Measurements from ENCODE around the gene NDST3. TPM values are rescaled to one million over a fixed set of nuclear protein-coding genes. Genes with fewer than 3 reads are reported as not detected.
"Not testable (repeated sequence)": the region's sequence is repeated elsewhere in the genome, so short reads cannot be mapped to it uniquely, and the experiment has no call there.

Gene NDST3
- total RNA-seq, 1 donor from 2014 or later = 0.74 TPM

- Histone ChIP-seq H3K27ac (no peak overlapping the region), H3K27me3 (no peaks in the 10 kb centered on the region), H3K4me1 (no peaks in the 10 kb centered on the region), H3K4me3 (no peak overlapping the region), H3K9me3 (no peaks in the 10 kb centered on the region), H3K36me3 (no peaks in the 10 kb centered on the region)
- intact Hi-C loops (cut with DNase I) = no loop called here
- no peak for DNase-seq (ENCODE audit: extremely low spot score in 2 of 2)
- TF ChIP-seq CTCF (IDR thresholded peaks at IDR 0.05) (no peak), POLR2A (IDR thresholded peaks at IDR 0.05) (no peak), POLR2AphosphoS5 (IDR thresholded peaks at IDR 0.05; ENCODE audit: insufficient read depth in 1 of 2, low read depth in 1 of 2) (no peak)
Measured at GRCh38 chr4:118260309-118260708, 226.0 kb downstream of the NDST3 start.

- H3K9me3 ChIP-seq = no peaks in the 10 kb centered on the region
- H3K27me3 ChIP-seq = no peaks in the 10 kb centered on the region
- no peaks in the 10 kb centered on the region for H3K4me1 ChIP-seq
- H3K36me3 ChIP-seq = no peaks in the 10 kb centered on the region
- no peak overlapping the region for H3K27ac ChIP-seq
- TF ChIP-seq POLR2AphosphoS5 (IDR thresholded peaks at IDR 0.05; ENCODE audit: insufficient read depth in 1 of 2, low read depth in 1 of 2) (no peak), POLR2A (IDR thresholded peaks at IDR 0.05) (no peak)
- intact Hi-C loops (cut with DNase I) = no loop called here
- DNase-seq (ENCODE audit: extremely low spot score in 2 of 2) = no peak
- H3K4me3 ChIP-seq = no peak overlapping the region
Measured at GRCh38 chr4:118264096-118264495, 229.8 kb downstream of the NDST3 start.

GRCh38 chr4:118265312-118266144 is 231.2 kb downstream of the NDST3 start:
- Histone ChIP-seq H3K4me1 (no peaks in the 10 kb centered on the region), H3K4me3 (peak overlapping the region; percentile 48 to 65), H3K9me3 (no peaks in the 10 kb centered on the region), H3K27ac (no peak overlapping the region), H3K27me3 (no peaks in the 10 kb centered on the region), H3K36me3 (no peaks in the 10 kb centered on the region)
- no peak for DNase-seq (ENCODE audit: extremely low spot score in 2 of 2)
- intact Hi-C loops (cut with DNase I) = no loop called here
- TF ChIP-seq POLR2AphosphoS5 (IDR thresholded peaks at IDR 0.05; ENCODE audit: insufficient read depth in 1 of 2, low read depth in 1 of 2) (no peak), CTCF (IDR thresholded peaks at IDR 0.05) (no peak), POLR2A (IDR thresholded peaks at IDR 0.05) (no peak)

GRCh38 chr4:118266145-118266496 is 231.8 kb downstream of the NDST3 start:
- DNase-seq (ENCODE audit: extremely low spot score in 2 of 2); H3K27ac ChIP-seq; H3K4me1 ChIP-seq; intact Hi-C loops (cut with DNase I); H3K27me3 ChIP-seq; H3K36me3 ChIP-seq; H3K9me3 ChIP-seq: not testable (repeated sequence)
- H3K4me3 ChIP-seq = peak overlapping the region in 1 of 2 donors; percentile 65

- H3K27me3 ChIP-seq = no peaks in the 10 kb centered on the region
- no peak for DNase-seq (ENCODE audit: extremely low spot score in 2 of 2)
- H3K27ac ChIP-seq = no peak overlapping the region
- no peaks in the 10 kb centered on the region for H3K9me3 ChIP-seq
- intact Hi-C loops (cut with DNase I) = no loop called here
- no peaks in the 10 kb centered on the region for H3K4me1 ChIP-seq
- TF ChIP-seq POLR2AphosphoS5 (IDR thresholded peaks at IDR 0.05; ENCODE audit: insufficient read depth in 1 of 2, low read depth in 1 of 2) (no peak), POLR2A (IDR thresholded peaks at IDR 0.05) (no peak), CTCF (IDR thresholded peaks at IDR 0.05) (no peak)
- H3K36me3 ChIP-seq = no peaks in the 10 kb centered on the region
- H3K4me3 ChIP-seq = no peak overlapping the region
Measured at GRCh38 chr4:118268780-118269179, 234.5 kb downstream of the NDST3 start.

GRCh38 chr4:118270492-118270891 is 236.2 kb downstream of the NDST3 start:
- H3K27me3 ChIP-seq = no peaks in the 10 kb centered on the region
- no peaks in the 10 kb centered on the region for H3K4me1 ChIP-seq
- H3K9me3 ChIP-seq = no peaks in the 10 kb centered on the region
- no peak for DNase-seq (ENCODE audit: extremely low spot score in 2 of 2)
- TF ChIP-seq POLR2A (IDR thresholded peaks at IDR 0.05) (no peak), CTCF (IDR thresholded peaks at IDR 0.05) (peak; percentile 34 to 66 (median 46))
- H3K4me3 ChIP-seq = no peak overlapping the region
- H3K36me3 ChIP-seq = no peaks in the 10 kb centered on the region
- no peak overlapping the region for H3K27ac ChIP-seq
- intact Hi-C loops (cut with DNase I) = no loop called here
